SH-SY5Y (cell line): ENCODE data around the gene CORO2B.

Source experiments
- GATA2 ChIP-seq: IDR thresholded peaks from 2 replicates; pipeline ENCODE4 v1.6.1; 2011; ENCODE audit warnings: mild to moderate bottlenecking, low read depth, low read length
- GATA3 ChIP-seq: IDR thresholded peaks from 2 replicates; pipeline ENCODE4 v1.6.1; 2011; ENCODE audit warnings: low read depth, mild to moderate bottlenecking, low read length, moderate library complexity

GRCh38 chr15:68561171-68561900 is 17.5 kb upstream of the CORO2B start:
- TF ChIP-seq GATA2 (no peak), GATA3 (no peak)
